Calu3 (cell line): ENCODE data around the gene SOS1. TPM values are rescaled to one million over a fixed set of nuclear protein-coding genes. Genes with fewer than 3 reads are reported as not detected.
"Not testable (repeated sequence)": the region's sequence is repeated elsewhere in the genome, so short reads cannot be mapped to it uniquely, and the experiment has no call there.

Experiments
- BruUV-seq: library from RNA; stranded (reverse); fragments of 400-500 nt; replicated peaks from 2 replicates; lab custom pipeline; 2021; lab: Mats Ljungman, UMichigan
- CTCF ChIA-PET: fragments of 300-600 bp; sonication (Branson Sonifier 250); formaldehyde crosslinking; loops from one replicate; lab custom pipeline; 2022; ENCODE audit warnings: antibody characterized with exemption; lab: Charles Lee
- DNase-seq: peaks from one replicate; pipeline ENCODE4 v3.0.0; 2022
- H3K27ac Mint-ChIP-seq: one replicate; pipeline ENCODE4 v1.8.0; 2022; ENCODE audit warnings: mixed read lengths; ENCODE audit not compliant: unreplicated experiment
- H3K27me3 Mint-ChIP-seq: one replicate; pipeline ENCODE4 v1.8.0; 2022; ENCODE audit warnings: mixed read lengths; ENCODE audit not compliant: unreplicated experiment
- H3K36me3 Mint-ChIP-seq: one replicate; pipeline ENCODE4 v1.8.0; 2022; ENCODE audit warnings: mild to moderate bottlenecking, moderate library complexity, mixed read lengths; ENCODE audit not compliant: insufficient read depth, unreplicated experiment
- H3K4me1 Mint-ChIP-seq: one replicate; pipeline ENCODE4 v1.8.0; 2022; ENCODE audit warnings: mild to moderate bottlenecking, low read depth, mixed read lengths; ENCODE audit not compliant: unreplicated experiment
- H3K4me3 Mint-ChIP-seq: one replicate; pipeline ENCODE4 v1.8.0; 2022; ENCODE audit warnings: mild to moderate bottlenecking, low read depth, moderate library complexity, mixed read lengths; ENCODE audit not compliant: unreplicated experiment
- H3K9me3 Mint-ChIP-seq: one replicate; pipeline ENCODE4 v1.8.0; 2022; ENCODE audit warnings: low read depth, mixed read lengths; ENCODE audit not compliant: unreplicated experiment
- CTCF ChIP-seq: fragments of 200-600 bp; IDR thresholded peaks from one replicate; pipeline ENCODE4 v1.8.0; 2022; ENCODE audit warnings: antibody characterized with exemption; ENCODE audit not compliant: unreplicated experiment
- intact Hi-C: fragments of 100-400 bp; cut with micrococcal nuclease; formaldehyde crosslinking; loops from one replicate; pipeline ENCODE4 v1.10.0; 2022; ENCODE audit not compliant: unreplicated experiment
- total RNA-seq: library from RNA; stranded (reverse); gene quantifications from 2 replicates; pipeline ENCODE4 v1.2.3, GENCODE V29; 2022

The SOS1 gene
- total RNA-seq, 1 experiment from 2014 or later, result 40.0 TPM

GRCh38 chr2:39158351-39158750 is 37.5 kb upstream of the SOS1 start:
- H3K9me3 Mint-ChIP-seq, result no peaks in the 10 kb centered on the region
- no peak overlapping the region for H3K4me3 Mint-ChIP-seq
- no peaks in the 10 kb centered on the region for H3K36me3 Mint-ChIP-seq
- intact Hi-C loops, result no loop called here
- no peak overlapping the region for H3K27ac Mint-ChIP-seq
- no peaks in the 10 kb centered on the region for H3K4me1 Mint-ChIP-seq
- no TSS peak for BruUV-seq
- CTCF ChIA-PET, result no interaction called here
- H3K27me3 Mint-ChIP-seq, result no peaks in the 10 kb centered on the region
- DNase-seq, result no peak
- TF ChIP-seq CTCF, result no peak

GRCh38 chr2:39156846-39157245 is 36.0 kb upstream of the SOS1 start:
- Mint-ChIP-seq H3K27ac (no peak overlapping the region), H3K27me3 (no peaks in the 10 kb centered on the region), H3K4me1 (no peaks in the 10 kb centered on the region), H3K9me3 (no peaks in the 10 kb centered on the region), H3K36me3 (no peaks in the 10 kb centered on the region), H3K4me3 (no peak overlapping the region)
- BruUV-seq, result no TSS peak
- intact Hi-C loops, result no loop called here
- DNase-seq, result no peak
- TF ChIP-seq CTCF, result no peak
- CTCF ChIA-PET, result no interaction called here

- TF ChIP-seq CTCF, result no peak
- Mint-ChIP-seq H3K9me3 (no peaks in the 10 kb centered on the region), H3K4me3 (no peak overlapping the region), H3K36me3 (no peaks in the 10 kb centered on the region), H3K27me3 (no peaks in the 10 kb centered on the region), H3K4me1 (no peaks in the 10 kb centered on the region), H3K27ac (no peak overlapping the region)
- CTCF ChIA-PET, result no interaction called here
- no peak for DNase-seq
- intact Hi-C loops, result no loop called here
- no TSS peak for BruUV-seq
Measured at GRCh38 chr2:39156107-39156506, 35.3 kb upstream of the SOS1 start.

GRCh38 chr2:39155573-39155972 is 34.7 kb upstream of the SOS1 start:
- H3K36me3 Mint-ChIP-seq, H3K27me3 Mint-ChIP-seq, H3K27ac Mint-ChIP-seq, CTCF ChIA-PET, intact Hi-C loops, H3K9me3 Mint-ChIP-seq, H3K4me1 Mint-ChIP-seq, BruUV-seq, DNase-seq, H3K4me3 Mint-ChIP-seq: not testable (repeated sequence)

- no TSS peak for BruUV-seq
- DNase-seq, result no peak
- CTCF ChIA-PET, result no interaction called here
- Mint-ChIP-seq H3K9me3 (no peaks in the 10 kb centered on the region), H3K27ac (no peak overlapping the region), H3K4me1 (no peaks in the 10 kb centered on the region), H3K27me3 (no peaks in the 10 kb centered on the region), H3K4me3 (no peak overlapping the region), H3K36me3 (no peaks in the 10 kb centered on the region)
- intact Hi-C loops, result no loop called here
- TF ChIP-seq CTCF, result no peak
Measured at GRCh38 chr2:39154944-39155343, 34.1 kb upstream of the SOS1 start.
